K562 (cell line): ENCODE results near the gene CTRB1. TPM values are rescaled to one million over a fixed set of nuclear protein-coding genes. Genes with fewer than 3 reads are reported as not detected.
A peak's percentile ranks its signal among the peaks of the same experiment; 100 is the strongest.

Source experiments
- ATAC-seq: fragments of 200-7000 bp; cut with Tn5 transposase; 3 replicates; pipeline ENCODE4 v1.9.1; 2020; ENCODE audit warnings: moderate library complexity
- BruUV-seq: library from RNA; stranded (reverse); fragments of 400-500 nt; replicated peaks from 2 replicates; lab custom pipeline; 2021; lab: Mats Ljungman, UMichigan
- CTCF ChIA-PET: fragments of 300-600 bp; formaldehyde crosslinking; extraction: SDS; loops from one replicate; lab custom pipeline; 2021; ENCODE audit warnings: low intra/inter-chr PET ratio; lab: Yijun Ruan, JAX
- POLR2A ChIA-PET: fragments of 300-600, 350-650 bp; sonication (Branson Sonifier 250); formaldehyde crosslinking; extraction: SDS; loops from one replicate; lab custom pipeline; 2021; ENCODE audit warnings: antibody characterized with exemption, inconsistent platforms; lab: Yijun Ruan, JAX
- DNase-seq, 4 experiments: peaks; one replicate each; pipeline versions ENCODE4 v3.0.0 to v3.0.0-alpha.2; 2011 to 2018; ENCODE audit warnings: low spot score in 3 of 4, mixed read lengths in 3 of 4; ENCODE audit errors: extremely low read depth in 1 of 4
- FAIRE-seq: peaks from 2 replicates; lab custom pipeline; 2011; peaks lifted over from hg19 to GRCh38; lab: Jason Lieb, UNC
- H2AFZ ChIP-seq: 2 replicates; pipeline ENCODE4 v1.6.0; 2011; ENCODE audit warnings: low read depth, low read length, control low read depth, inconsistent platforms
- H3K27ac ChIP-seq: fragments of 200-600 bp; 3 replicates; pipeline ENCODE4 v1.8.0; 2011; ENCODE audit warnings: low read depth, mild to moderate bottlenecking, control low read depth, inconsistent platforms, low read length, moderate library complexity, mixed read lengths; ENCODE audit errors: extremely low read depth
- H3K27me3 ChIP-seq, 2 experiments: fragments of 300-600 bp in 1 of 2; 2 replicates in 1 of 2; 3 replicates in 1 of 2; pipeline versions ENCODE4 v1.6.0 to v1.8.0; 2011; ENCODE audit warnings: inconsistent platforms in 2 of 2, low read length in 2 of 2, mild to moderate bottlenecking in 1 of 2, mixed read lengths in 1 of 2, moderate library complexity in 1 of 2; ENCODE audit not compliant: control insufficient read depth in 2 of 2, insufficient read depth in 2 of 2
- H3K36me3 ChIP-seq: fragments of 300-600 bp; 3 replicates; pipeline ENCODE4 v1.8.0; 2011; ENCODE audit warnings: mild to moderate bottlenecking, low read length, inconsistent platforms; ENCODE audit not compliant: control insufficient read depth, insufficient read depth
- H3K4me1 ChIP-seq, 2 experiments: fragments of 200-600 bp in 1 of 2; replicated peaks in 1 of 2; 2 replicates in 1 of 2; 3 replicates in 1 of 2; pipeline versions ENCODE4 v1.5.1 to v1.8.0; 2011; ENCODE audit warnings: inconsistent platforms in 2 of 2, low read length in 2 of 2, mild to moderate bottlenecking in 1 of 2, mixed read lengths in 1 of 2, moderate library complexity in 1 of 2; ENCODE audit not compliant: control insufficient read depth in 2 of 2, insufficient read depth in 2 of 2
- H3K4me2 ChIP-seq: 2 replicates; pipeline ENCODE4 v1.6.1; 2011; ENCODE audit warnings: low read length, control low read depth, inconsistent platforms, mixed read lengths; ENCODE audit not compliant: insufficient read depth
- H3K4me3 ChIP-seq: fragments of 200-600 bp; sonication (generic), shearing (Covaris generic); 2 replicates; pipeline ENCODE4 v1.5.1; 2016; ENCODE audit warnings: control low read depth, inconsistent platforms
- H3K79me2 ChIP-seq: fragments of 200-600 bp; 3 replicates; pipeline ENCODE4 v1.8.0; 2011; ENCODE audit warnings: low read length, inconsistent platforms; ENCODE audit not compliant: control insufficient read depth, insufficient read depth
- H3K9ac ChIP-seq, 2 experiments: 2 replicates each; pipeline versions ENCODE4 v1.6.0 to v1.6.1; 2011; ENCODE audit warnings: low read depth in 2 of 2, low read length in 2 of 2, control low read depth in 1 of 2, inconsistent platforms in 1 of 2, mild to moderate bottlenecking in 1 of 2, mixed read lengths in 1 of 2; ENCODE audit not compliant: insufficient read depth in 1 of 2
- H3K9me1 ChIP-seq: one replicate; pipeline ENCODE4 v1.6.0; 2011; ENCODE audit warnings: inconsistent platforms, mild to moderate bottlenecking, low read length, moderate library complexity; ENCODE audit not compliant: control insufficient read depth, insufficient read depth
- H3K9me3 ChIP-seq: replicated peaks from 2 replicates; pipeline ENCODE4 v1.5.1; 2011; ENCODE audit warnings: low read depth, low read length, inconsistent platforms; ENCODE audit not compliant: control insufficient read depth, insufficient read depth
- H4K20me1 ChIP-seq: replicated peaks from 2 replicates; pipeline ENCODE4 v1.6.1; 2011; ENCODE audit warnings: low read length, inconsistent platforms, mixed read lengths; ENCODE audit not compliant: control insufficient read depth, insufficient read depth
- FOXM1 ChIP-seq, 2 experiments: fragments of 450-650 bp in 1 of 2; sonication (generic) in 1 of 2; formaldehyde crosslinking in 1 of 2; IDR thresholded peaks; 2 replicates each; pipeline versions ENCODE4 v1.6.1 to v1.9.0; 2017 to 2022; ENCODE audit warnings: low read depth in 2 of 2, mild to moderate bottlenecking in 2 of 2, missing genetic modification reagents in 1 of 2, moderate library complexity in 1 of 2
- NFYB ChIP-seq: IDR thresholded peaks from 2 replicates; pipeline ENCODE4 v1.6.1; 2011; ENCODE audit warnings: mild to moderate bottlenecking, moderate library complexity; ENCODE audit not compliant: insufficient read length; ENCODE audit errors: extremely low read depth
- RAD21 ChIP-seq, 2 experiments: fragments of 250-450 bp in 1 of 2; fragments of 450-650 bp in 1 of 2; sonication (Bioruptor Pico) in 1 of 2; formaldehyde crosslinking in 1 of 2; IDR thresholded peaks in 1 of 2; conservative IDR thresholded peaks in 1 of 2; 2 replicates each; pipeline versions ENCODE4 v1.4.0 to v1.8.0; 2020 to 2022; ENCODE audit warnings: mild to moderate bottlenecking in 2 of 2, moderate library complexity in 1 of 2
- WGBS: fragments of 100-300 bp; shearing (Covaris generic); methylation state at CpG from one replicate; pipeline ENCODE4 v1.1.6; 2016; ENCODE audit warnings: low coverage, mixed read lengths; ENCODE audit not compliant: insufficient coverage; ENCODE audit errors: missing lambda C conversion rate; 5-methylcytosine and 5-hydroxymethylcytosine counted together
- in situ Hi-C: fragments of 300-500 bp; cut with MboI; formaldehyde crosslinking; loops from 4 replicates; pipeline ENCODE4 v1.15.0; 2018; ENCODE audit warnings: inconsistent platforms, mixed read lengths
- intact Hi-C: fragments of 100-400 bp; cut with micrococcal nuclease; formaldehyde crosslinking; loops from 2 replicates; pipeline ENCODE4 v1.14.2; 2022
- polyA plus RNA-seq, 8 experiments: library from polyadenylated mRNA; depleted of rRNA in 4 of 8; stranded (reverse) in 5 of 8; unstranded in 3 of 8; fragments of >200 nt; fragmentation: Nextera tagmentation in 2 of 8; fragmentation: Illumina TruSeq in 1 of 8; extraction: Ambion mirVana in 2 of 8; extraction: Trizol in 1 of 8; gene quantifications; 2 replicates each; pipeline versions ENCODE4 v1.2.1 to v1.2.3, GENCODE V29; 2011 to 2014; ENCODE audit warnings: inconsistent platforms in 1 of 8, missing spikeins in 1 of 8
- total RNA-seq, 7 experiments: library from RNA; depleted of rRNA in 6 of 7; stranded (reverse); fragments of >200 nt in 6 of 7; fragmentation: Illumina TruSeq in 2 of 7; extraction: Trizol in 2 of 7; gene quantifications; 2 replicates each; pipeline versions ENCODE4 v1.2.1 to v1.2.3, GENCODE V29; 2011 to 2021; ENCODE audit warnings: low replicate concordance in 1 of 7

Gene CTRB1
- total and polyA plus RNA-seq, 9 of the 15 experiments (the other 6 are each of a cell fraction or from before 2014, with no cell fraction given), result 2.3 TPM; not detected in 8

GRCh38 chr16:75203667-75204409 is 14.9 kb upstream of the CTRB1 start:
- BruUV-seq, result no TSS peak
- Histone ChIP-seq H3K9ac (no peak overlapping the region), H3K9me3 (no peaks in the 10 kb centered on the region), H3K9me1 (no peaks in the 10 kb centered on the region), H3K27me3 (peaks cover 31 to 52% of the 10 kb centered on the region in 2 experiments), H3K27ac (no peak overlapping the region), H3K4me3 (no peak overlapping the region), H3K4me1 (peaks cover 0 to 9% of the 10 kb centered on the region in 2 experiments; a peak in 2 of 5 replicates), H3K4me2 (no peak overlapping the region), H3K36me3 (no peaks in the 10 kb centered on the region), H2AFZ (no peak overlapping the region), H3K79me2 (no peaks in the 10 kb centered on the region)
- intact Hi-C loops, result no loop called here
- in situ Hi-C loops, result loop anchor here (5.0 to 25.0 kb wide), 3 partner anchors 183 to 1983 kb away; partner anchors contain the start of genes MON1B and SYCE1L
- POLR2A ChIA-PET, result interaction anchor here (0.5 kb wide), 1 partner anchor 155 kb away, joined by 3 read pairs; no protein-coding TSS in a partner anchor
- CTCF ChIA-PET, result no interaction called here
- DNase-seq (peak in 1 of 4 experiments; percentile 9), FAIRE-seq (no peak)
- WGBS, result 27% methylated on average over 12 of the region's 13 CpGs
- TF ChIP-seq NFYB (no peak), FOXM1 (IDR thresholded peaks at IDR 0.05; ENCODE audit: low read depth) (no peak), FOXM1 (CRISPR knock-in tag; IDR thresholded peaks at IDR 0.05; ENCODE audit: low read depth) (no peak), RAD21 (CRISPR knock-in tag; conservative IDR thresholded peaks at IDR 0.05 in 1 of 2, IDR thresholded peaks at IDR 0.05 in 1 of 2) (peak in 1 of 2 experiments; percentile 15; a peak in 1 of 4 replicates)
- TF ChIP-seq, all 486 proteins: peak for 1
- no peaks in the 10 kb centered on the region for H4K20me1 ChIP-seq
- no peak; the same call in 2 of the 3 replicates for ATAC-seq
